Nucleus accumbens (tissue), 56 donors: ENCODE results near the gene FAM241A.
"Not testable (repeated sequence)": the region's sequence is repeated elsewhere in the genome, so short reads cannot be mapped to it uniquely, and the experiment has no call there.

Experiments
- DNase-seq, 56 donors: peaks; one replicate each; lab custom pipeline; 2025; lab: John Stamatoyannopoulos, UW

Gene FAM241A

GRCh38 chr4:112145326-112145789, at the start of gene FAM241A:
FAM241A (plus strand) TSS chr4:112145454; CDS start chr4:112145581, 127 bp downstream.
- DNase-seq, result peak in 55 of 56 donors; percentile 3 to 91 (median 71)

GRCh38 chr4:112098841-112099530, 46.3 kb upstream of the FAM241A start:
- no peak for DNase-seq

- no peak for DNase-seq
These were observed 45.5 kb upstream of the FAM241A start for GRCh38 chr4:112099701-112100297.

GRCh38 chr4:112102875-112103370, 42.3 kb upstream of the FAM241A start:
- no peak for DNase-seq

- DNase-seq, result no peak
These were observed 39.9 kb upstream of the FAM241A start for GRCh38 chr4:112105201-112105969.

GRCh38 chr4:112109360-112110058, 35.7 kb upstream of the FAM241A start:
- no peak for DNase-seq

GRCh38 chr4:112110059-112110425, 35.2 kb upstream of the FAM241A start:
- DNase-seq, result no peak

- DNase-seq, result no peak
These were observed 33.9 kb upstream of the FAM241A start for GRCh38 chr4:112111306-112111705.

GRCh38 chr4:112112095-112112494, 33.2 kb upstream of the FAM241A start:
- not testable (repeated sequence) for DNase-seq

GRCh38 chr4:112112590-112113170, 32.6 kb upstream of the FAM241A start:
- no peak for DNase-seq

- DNase-seq, result no peak
These were observed 31.4 kb upstream of the FAM241A start for GRCh38 chr4:112113864-112114263.

GRCh38 chr4:112114452-112114851, 30.8 kb upstream of the FAM241A start:
- no peak for DNase-seq

GRCh38 chr4:112118742-112119352, 26.4 kb upstream of the FAM241A start:
- DNase-seq, result no peak

GRCh38 chr4:112119353-112119783, 25.9 kb upstream of the FAM241A start:
- no peak for DNase-seq

- no peak for DNase-seq
These were observed 25.2 kb upstream of the FAM241A start for GRCh38 chr4:112120021-112120420.

- no peak for DNase-seq
These were observed 19.8 kb upstream of the FAM241A start for GRCh38 chr4:112125416-112125815.

- no peak for DNase-seq
These were observed 18.1 kb upstream of the FAM241A start for GRCh38 chr4:112127048-112127637.

- no peak for DNase-seq
These were observed 17.5 kb upstream of the FAM241A start for GRCh38 chr4:112127803-112128202.

- DNase-seq, result no peak
These were observed 16.8 kb upstream of the FAM241A start for GRCh38 chr4:112128452-112128851.
